ENCODE measurements around the gene CRAMP1. TPM values are rescaled to one million over a fixed set of nuclear protein-coding genes. Genes with fewer than 3 reads are reported as not detected.

Gene CRAMP1
- total RNA-seq, 1 donor from 2014 or later, result 11.3 TPM

GRCh38 chr16:1726661-1727502 lies 114.7 kb downstream of the CRAMP1 start:
- no peak for DNase-seq
- no peak for ATAC-seq
- intact Hi-C loops (cut with micrococcal nuclease), result no loop called here

Other genes with a start within 250 kb of the CRAMP1 start
- gene UNKL, start 197.7 kb upstream of the CRAMP1 start, total RNA-seq, result 16.4 TPM
- gene UQCC4, start 191.6 kb upstream of the CRAMP1 start, total RNA-seq, result 13.3 TPM
- gene PERCC1, start 181.3 kb upstream of the CRAMP1 start, total RNA-seq, result 0.27 TPM
- gene CCDC154, start 167.8 kb upstream of the CRAMP1 start, total RNA-seq, result 1.6 TPM
- gene CLCN7, start 137.3 kb upstream of the CRAMP1 start, total RNA-seq, result 53.2 TPM
- not detected for gene PTX4, start 123.4 kb upstream of the CRAMP1 start, total RNA-seq
- gene TELO2, start 119.0 kb upstream of the CRAMP1 start, total RNA-seq, result 21.6 TPM
- 28.8 TPM for gene TMEM204, start 78.7 kb upstream of the CRAMP1 start, total RNA-seq
- 7.5 TPM for gene IFT140, start 288 bp upstream of the CRAMP1 start, total RNA-seq
- 41.6 TPM for gene JPT2, start 65.9 kb downstream of the CRAMP1 start, total RNA-seq
- 80.3 TPM for gene MAPK8IP3, start 93.8 kb downstream of the CRAMP1 start, total RNA-seq
- 38.3 TPM for gene NME3, start 159.2 kb downstream of the CRAMP1 start, total RNA-seq
- 8.1 TPM for gene EME2, start 160.4 kb downstream of the CRAMP1 start, total RNA-seq
- gene MRPS34, start 160.8 kb downstream of the CRAMP1 start, total RNA-seq, result 85.9 TPM
- 40.8 TPM for gene SPSB3, start 170.2 kb downstream of the CRAMP1 start, total RNA-seq
- gene NUBP2, start 170.6 kb downstream of the CRAMP1 start, total RNA-seq, result 36.6 TPM
- not detected for gene IGFALS, start 181.3 kb downstream of the CRAMP1 start, total RNA-seq
- 182 TPM for gene HAGH, start 214.5 kb downstream of the CRAMP1 start, total RNA-seq
- gene FAHD1, start 214.8 kb downstream of the CRAMP1 start, total RNA-seq, result 30.0 TPM

All from left ventricle myocardium superior (tissue), 1 donor.